Fibroblast of gingiva (primary cell): ENCODE results near the gene GLG1.

Experiments
- DNase-seq: peaks from one replicate; pipeline ENCODE4 v3.0.0-alpha.2; 2011; ENCODE audit warnings: low read depth

Gene GLG1

DNA sequence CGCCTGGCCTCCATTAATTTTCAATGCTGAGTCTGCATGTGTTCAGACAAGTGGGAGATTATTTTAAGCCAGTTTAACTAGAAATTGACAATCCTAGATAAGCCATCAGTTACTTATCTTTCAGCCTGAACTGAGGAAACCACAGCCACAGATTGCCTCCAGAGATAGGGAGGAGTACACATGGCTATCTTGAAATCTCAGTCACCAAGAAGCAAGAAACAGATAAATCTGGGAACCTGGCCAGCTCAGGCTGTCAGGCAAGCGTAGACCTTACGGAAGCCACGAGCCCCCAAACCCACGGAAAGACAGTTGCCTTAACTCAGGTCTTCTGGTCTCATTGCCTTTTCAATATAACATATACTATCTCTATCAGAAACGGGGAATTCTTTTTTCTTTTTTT, 2.0 kb upstream of the GLG1 start:
- DNase-seq: no peak

DNA sequence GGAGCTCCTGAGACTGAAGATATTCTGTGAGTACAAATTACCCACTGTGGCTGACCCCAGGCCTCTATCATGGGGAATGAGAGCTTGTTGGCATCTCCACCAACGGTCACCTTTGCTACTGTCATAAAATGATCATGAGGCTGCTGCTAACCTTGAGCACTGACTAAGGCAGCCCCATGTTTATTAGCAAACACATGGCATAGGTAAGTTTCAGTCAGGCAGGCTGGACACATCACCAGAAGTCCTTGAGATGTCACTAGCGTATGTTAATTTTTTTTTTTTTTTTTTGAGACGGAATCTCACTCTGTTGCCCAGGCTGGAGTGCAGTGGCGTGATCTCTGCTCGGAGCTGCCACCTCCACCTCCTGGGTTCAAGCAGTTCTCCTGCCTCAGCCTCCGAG, 1.5 kb upstream of the GLG1 start:
- no peak for DNase-seq

DNA sequence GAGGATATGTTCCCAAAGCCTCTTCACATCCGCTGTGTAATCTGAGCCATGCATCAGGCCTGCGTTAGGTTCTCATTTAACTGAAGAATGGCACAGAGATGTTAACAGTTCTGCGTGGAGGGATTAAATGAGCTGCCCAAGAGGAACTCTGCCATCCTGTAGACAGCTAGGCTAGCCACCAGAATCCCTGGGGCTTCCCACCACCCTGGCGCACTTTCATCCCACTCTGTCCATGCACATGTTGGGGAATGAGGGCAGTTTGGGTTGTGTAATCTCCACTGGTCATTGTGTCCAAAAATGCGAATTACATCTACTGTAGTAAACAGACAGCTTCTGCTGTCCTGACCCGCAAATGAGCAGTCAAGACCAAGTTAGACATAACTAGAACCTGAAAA, 1.0 kb upstream of the GLG1 start:
- DNase-seq: peak; percentile 61

DNA sequence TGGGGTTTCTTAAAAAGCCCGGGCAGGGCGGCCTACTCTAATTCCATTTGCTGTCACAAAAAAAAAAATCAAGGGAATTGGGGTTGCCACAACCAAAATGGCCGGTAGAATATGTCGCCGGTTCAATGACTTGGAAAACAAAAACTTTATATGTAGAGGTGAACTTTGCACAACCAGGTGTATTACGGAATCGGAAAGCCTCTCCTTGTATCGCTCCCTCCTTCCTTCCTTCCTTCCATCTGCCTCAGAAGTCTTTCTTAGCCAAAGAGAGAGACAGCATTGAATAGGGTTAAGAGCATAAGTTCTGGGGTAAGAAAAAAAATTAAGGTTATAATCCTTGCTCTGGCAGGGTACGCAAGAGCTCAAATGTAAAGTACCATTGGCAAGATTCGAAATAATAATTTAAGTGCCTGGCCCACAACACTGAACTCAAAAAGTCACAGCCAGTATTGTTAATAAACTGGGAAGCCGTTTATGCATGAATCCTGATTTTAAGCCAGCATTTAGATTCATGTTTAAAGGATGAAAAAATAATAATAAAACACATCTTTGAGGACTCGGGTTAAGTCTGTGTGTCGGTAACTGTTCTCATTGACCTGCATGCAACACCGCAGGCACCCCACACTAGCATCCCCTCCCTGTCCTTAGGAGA, 522 bp upstream of the GLG1 start:
- no peak for DNase-seq

DNA sequence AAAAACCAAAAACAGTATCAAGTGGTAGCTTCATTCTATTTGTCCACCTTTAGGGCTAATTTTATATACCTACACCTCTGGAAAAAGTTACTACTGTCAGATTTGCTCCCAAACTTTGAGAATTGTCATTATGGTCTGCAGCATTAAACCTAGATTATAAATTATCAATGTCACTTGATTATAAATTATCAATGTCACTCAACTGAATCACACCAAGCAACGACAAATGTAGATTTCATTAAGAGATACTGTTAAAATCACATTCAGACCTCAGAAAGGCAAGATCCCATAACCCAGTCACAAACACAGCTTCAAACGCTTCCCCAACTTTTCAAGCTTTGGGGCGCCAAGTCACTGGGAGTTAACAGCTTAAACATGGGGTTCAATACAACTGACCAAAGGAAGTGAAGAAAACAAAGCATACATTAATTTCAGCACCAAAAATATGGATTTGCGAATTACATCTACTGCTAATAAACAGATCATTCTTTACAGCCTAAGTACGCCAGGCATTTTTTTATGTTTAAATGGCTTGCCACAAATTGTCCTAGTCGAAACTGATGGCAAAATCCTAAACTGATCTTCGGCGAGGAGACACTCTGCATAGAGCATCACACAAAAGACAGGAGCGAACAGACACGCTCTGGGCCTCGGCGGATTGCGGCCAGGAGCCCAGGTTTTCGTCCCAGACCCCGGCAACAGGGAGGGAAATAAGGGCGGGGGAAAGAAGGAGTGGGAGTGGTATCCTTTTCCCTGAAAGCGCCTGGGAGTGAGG, 981 bp downstream of the GLG1 start:
- no peak for DNase-seq

DNA sequence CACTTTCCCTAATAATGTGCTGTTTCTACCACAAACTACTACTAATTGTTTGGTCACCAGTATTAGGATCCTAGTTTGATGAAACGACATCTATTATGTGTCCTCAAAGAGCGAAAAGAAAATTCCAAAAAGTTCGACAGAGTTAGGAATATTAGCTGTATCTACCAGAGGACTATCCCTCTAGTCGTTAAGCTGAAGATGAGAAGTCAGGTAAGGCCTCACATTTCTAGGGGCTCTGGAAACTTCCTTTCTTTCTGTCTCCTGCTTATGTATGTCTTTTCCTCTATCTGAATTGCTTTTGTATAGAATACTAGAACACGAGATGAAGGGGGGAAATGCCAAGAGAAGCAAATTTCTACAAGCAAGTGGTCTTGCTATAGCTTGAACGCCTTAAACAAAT, 1.6 kb downstream of the GLG1 start:
- DNase-seq: no peak

DNA sequence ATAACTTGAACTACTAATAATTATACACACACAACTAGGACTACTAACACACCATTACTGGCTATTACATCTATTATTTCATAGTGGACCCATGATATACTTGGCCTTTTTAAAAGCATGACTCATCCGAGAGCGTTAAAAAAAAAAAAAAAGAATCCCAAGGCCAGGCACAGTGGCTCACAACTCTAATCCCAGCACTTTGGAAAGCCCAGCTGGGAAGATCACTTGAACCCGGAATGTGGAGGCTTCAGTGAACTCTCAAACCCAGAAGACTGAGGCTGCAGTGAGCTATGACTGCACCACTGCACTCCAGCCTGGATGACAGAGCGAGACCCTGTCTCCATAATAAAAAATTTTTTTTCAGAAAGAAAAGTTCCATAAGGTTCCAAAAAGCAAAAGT, 3.1 kb downstream of the GLG1 start:
- DNase-seq: no peak

DNA sequence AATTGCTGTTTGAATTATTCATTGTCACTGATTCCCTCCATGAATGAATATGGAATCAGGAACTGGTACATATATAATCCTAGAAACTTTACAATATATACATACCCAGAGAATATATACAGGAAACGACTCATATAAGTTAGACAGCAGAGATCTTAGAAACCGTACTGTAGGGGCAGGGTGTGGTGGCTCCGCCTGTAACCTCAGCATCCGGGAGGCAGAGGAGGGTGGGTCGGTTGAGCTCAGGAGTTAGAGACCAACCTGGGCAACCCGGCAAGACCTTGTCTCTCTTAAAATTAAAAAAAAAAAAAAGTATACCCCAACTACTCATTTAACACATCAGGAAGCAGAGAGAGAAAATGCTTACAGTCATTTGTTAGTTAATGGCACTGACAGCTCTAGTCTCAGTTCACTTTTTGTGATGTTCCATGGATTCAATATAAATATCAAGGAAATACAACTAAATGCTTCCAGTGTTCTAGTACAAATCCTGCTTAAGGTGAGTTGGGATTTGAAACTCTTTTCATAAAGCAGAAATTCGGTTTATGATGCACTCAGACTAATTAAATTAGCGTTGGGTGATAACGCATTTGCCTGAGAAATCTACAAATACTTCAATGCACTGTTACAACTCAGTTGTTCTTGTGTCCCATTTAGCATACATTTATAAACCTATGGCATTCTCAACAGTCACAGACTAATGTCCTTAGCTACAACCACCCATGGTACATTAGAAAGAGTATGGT, 5.6 kb downstream of the GLG1 start:
- DNase-seq: no peak

DNA sequence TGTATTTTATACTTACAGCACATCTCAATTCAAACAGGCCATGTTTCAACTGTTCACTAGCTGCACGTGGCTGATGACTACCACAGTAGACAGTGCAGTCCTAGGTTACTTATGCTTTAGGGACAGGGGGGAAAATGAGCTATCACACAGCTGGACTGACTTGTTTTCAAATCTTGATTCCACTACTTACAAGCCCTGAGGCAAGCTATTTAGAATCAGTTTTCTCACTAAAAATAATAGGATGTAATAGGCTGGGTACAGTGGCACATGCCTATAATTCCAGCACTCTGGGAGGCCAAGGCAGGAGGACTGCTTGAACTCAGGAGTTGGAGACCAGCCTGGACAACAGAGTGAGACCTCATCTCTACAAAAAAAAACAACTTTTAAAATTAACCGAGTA, 10.3 kb downstream of the GLG1 start:
- no peak for DNase-seq

DNA sequence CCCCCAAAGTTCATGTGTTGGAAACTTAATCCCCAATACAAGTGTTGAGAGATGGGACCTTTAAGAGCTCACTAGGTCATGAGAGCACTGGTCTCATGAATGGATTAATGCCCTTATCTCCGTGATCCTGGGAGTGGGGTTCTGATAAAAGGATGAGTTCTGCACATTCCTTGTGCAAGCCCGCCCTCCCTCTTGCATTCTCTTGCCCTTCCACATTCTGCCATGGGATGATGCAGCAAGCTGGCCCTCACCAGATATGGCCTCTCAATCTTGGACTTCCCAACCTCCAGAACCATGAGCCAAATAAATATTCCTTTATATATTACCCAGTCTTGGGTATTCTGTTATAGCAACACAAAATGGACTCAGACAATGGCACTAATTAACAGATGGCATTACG, 14.1 kb downstream of the GLG1 start:
- DNase-seq: no peak

DNA sequence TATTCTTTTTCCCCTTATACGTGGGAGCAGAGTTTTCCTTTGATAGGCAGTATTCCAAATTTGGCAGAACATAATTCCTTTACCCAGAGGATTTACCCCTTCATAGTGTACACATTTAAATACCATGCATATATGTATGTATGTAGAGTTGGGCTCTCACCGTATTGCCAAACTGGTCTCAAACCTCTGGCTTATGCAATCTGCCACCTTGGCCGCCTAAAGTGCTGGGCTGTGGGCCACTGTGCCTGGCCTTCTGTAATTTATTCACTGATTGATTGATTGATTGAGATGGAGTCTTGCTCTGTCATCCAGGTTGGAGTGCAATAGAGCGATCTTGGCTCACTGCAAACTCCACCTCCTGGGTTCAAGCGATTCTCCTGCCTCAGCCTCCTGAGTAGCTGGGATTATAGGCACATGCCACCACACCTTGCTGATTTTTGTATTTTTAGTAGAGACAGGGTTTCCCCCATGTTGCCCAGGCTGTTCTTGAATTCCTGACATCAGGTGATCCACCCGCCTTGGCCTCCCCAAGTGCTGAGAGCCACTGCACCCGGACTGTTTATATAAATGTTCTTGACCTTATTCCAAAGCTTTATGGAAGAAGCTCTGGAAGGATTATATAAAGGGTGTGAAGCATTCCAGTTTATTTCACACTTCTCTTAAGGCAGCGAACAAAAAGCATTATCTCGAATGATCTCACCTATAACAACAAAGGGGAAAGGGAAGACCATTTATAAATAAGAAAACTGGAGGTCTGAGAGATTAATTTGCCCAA, 14.9 kb downstream of the GLG1 start:
- DNase-seq: no peak

DNA sequence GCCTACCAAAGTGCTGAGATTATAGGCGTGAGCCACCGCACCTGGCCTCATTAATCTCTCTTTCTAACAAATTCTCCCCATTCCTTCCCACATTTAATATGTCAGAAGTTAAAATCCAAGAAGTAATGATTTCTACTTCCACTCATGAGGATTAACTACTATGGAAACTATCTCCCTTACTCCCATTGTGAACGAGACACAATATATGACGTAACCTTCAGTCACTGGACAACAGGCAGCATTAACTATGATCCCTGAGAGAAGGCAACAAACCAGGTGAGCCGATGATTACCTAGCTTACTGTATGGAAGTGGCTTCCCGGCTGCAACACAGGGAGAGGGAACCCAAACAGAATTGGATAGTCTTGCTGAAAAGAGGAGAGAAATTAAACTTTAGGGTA, 20.0 kb downstream of the GLG1 start:
- DNase-seq: no peak

DNA sequence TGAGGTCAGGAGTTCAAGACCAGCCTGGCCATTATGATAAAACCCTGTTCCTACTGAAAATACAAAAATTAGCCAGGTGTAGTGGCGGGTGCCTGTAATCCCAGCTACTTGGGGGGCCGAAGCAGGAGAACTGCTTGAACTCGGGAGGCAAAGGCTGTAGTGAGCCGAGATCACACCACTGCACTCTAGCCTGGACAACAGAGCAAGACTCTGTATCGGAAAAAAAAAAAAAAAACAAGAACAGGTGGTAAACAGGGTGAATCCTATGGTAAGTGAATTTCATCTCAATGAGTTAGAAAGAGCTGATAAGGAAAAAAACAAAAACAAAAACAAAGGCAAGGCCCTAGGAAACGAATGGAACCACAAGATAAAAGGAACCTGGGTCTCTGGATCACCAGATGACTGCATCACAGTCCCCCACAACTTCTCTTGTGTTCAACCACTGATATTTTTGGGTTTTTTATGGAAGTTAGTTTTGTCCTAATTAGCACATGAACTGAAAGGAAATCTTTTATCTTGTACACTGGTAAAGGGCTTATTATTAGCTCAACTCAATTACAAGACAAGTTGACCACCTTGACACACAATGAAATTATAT, 21.0 kb downstream of the GLG1 start:
- DNase-seq: no peak

DNA sequence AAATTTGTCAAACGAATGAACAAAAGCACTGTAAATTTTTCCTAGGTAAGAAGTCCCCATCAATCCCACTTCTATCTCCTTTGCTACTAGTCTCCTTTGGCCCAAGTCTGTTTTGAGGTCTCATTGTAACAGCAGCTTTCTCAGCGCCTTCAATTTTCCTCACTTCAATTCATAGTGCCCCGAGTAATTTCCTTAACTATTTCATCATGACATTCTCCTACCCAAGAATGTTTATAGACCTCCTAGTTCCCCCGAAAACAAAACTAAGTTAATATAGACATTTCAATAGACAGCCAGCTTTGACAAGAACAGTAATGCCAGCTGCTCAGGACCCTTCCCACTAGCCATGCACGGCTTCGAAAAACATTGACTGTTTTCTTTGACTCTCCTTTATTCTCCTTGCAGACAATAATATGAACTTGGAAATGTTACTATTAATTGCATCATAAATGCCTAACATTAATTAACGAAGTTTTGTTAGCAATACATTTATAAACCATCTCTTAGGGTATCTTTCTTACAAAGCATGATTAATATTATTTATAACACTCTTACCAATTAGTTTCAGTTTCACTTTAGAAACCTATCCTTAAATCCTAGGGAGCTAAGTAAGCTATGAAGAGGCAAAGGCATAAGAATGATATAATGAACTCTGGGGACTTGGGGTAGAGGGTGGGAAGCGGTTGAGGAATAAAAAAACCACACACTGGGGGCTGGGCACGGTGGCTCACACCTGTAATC, 22.8 kb downstream of the GLG1 start:
- no peak for DNase-seq

DNA sequence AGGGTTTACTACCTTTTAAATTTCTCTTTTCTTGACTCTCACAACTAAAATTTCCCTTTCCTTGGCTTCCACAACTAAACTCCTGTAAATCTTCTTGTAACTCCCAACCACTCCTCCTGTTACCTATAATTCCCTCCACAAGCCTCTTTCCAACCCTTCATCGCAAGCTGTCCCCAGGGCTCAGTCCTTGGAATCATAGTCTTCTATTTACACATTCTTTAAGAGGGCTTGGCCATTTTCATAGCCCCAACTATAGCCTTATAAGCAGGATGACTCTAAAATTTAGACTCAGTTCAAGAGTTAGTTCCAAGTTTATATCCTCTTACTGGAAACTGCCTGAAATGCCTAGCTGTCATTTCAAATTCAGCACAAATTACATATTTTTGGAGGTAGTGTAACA, 23.9 kb downstream of the GLG1 start:
- DNase-seq: no peak

DNA sequence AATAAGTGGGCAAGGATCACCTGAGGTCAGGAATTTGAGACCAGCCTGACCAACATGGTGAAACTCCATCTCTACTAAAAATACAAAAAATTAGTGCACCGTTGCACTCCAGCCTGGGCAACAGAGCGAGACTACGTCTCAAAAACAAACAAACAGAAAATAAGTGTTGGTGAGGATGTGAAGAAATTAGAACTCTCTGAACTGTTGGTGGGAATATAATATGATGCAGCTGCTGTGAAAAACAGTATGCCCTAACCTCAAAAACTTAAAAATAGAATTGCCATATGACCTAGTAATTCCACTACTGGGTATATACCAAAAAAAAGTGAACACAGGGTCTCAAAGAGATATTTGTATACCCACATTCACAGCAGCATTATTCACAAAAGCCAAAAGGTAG, 26.1 kb downstream of the GLG1 start:
- DNase-seq: peak; percentile 23

DNA sequence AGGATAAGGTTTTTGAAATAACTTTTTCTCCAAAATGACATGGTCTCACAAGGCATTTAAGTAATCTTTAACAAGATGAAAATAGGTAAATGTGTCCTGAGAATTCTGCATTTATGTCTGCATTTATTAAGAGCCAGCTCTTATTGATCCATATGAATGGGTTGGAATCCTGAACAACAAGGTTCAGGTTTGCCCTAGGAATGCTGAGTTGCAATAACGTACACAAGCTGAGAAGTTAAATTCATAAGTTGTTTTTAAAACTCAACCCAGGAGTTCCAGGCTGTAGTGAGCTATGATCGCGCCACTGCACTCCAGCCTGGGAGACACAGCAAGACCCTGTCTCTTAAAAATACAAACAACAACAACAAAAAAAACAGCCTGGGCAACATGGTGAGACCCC, 28.1 kb downstream of the GLG1 start:
- no peak for DNase-seq

DNA sequence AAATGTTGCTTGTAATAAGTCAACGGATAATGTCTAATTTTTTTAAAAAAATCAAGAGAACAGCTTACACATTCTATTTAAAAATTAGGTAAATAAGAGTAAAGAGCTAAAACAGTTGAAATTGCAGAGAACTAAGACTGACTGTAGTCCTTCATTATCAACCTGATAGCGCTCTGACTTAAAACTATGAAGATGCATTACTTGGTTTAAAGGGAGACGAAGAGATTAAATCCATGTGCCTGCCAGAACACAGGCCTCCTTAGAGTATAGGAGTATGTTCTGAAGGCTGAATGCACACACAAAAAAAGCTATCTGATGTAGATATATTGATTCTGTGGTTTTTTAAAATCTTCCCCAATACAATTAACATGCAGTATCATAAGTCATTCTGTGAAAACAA, 28.5 kb downstream of the GLG1 start:
- no peak for DNase-seq

DNA sequence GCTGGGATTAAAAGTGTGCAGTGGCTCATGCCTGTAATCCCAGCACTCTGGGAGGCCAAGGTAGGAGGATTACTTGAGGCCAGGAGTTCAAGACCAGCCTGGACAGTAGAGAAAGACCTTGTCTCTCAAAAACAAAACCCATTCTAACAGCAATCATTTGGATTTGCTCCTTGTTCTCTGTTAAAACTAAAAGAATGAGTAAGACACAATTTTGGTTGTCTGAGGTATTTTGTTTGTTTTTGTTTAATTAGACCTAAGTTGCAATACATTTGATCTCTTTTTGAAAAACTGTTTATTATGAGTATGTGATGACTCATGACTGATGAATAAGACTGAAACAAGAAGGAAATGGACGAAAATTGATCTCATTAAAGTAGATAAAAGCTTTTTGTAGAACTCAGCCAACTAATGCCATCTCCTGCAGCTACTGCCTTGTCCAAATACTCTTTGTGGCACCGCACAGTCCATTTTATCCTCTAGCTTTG, 29.0 kb downstream of the GLG1 start:
- DNase-seq: peak; percentile 69

DNA sequence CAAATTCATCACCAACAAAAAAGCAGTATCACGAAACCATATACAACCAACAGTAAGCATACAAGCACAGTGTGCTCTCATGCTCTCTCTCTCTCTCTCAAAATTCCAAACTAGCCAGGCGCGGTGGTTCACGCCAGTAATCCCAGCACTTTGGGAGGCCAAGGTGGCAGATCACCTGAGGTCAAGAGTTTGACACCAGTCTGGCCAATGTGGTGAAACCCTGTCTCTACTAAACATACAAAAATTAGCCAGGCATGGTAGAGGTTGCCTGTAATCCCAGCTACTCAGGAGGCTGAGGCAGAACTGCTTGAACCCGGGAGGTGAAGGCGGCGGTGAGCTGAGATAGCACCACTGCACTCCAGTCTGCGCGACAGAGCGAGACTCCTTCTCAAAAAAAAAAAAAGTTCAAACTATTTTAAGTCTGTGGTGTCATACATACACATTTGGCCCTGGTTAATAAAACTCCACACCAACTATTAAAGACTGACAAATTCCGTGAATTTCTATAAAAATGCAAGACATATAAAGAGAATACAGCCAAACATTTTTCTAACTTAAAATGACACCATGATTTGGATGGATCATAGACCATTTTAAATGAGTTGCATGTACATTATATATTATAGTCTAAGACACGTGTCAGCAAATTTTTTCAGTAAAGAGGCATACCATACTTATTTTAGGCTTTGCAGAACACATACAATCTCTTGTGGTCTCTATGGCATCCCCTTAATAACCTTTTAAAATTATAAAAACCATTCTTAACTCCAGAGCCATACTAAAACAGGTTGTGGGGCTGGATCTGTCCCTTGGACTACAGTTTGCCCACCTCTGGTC, 30.9 kb downstream of the GLG1 start:
- DNase-seq: no peak
